NCI-H1694 treated with DMSO at 0.1 percent for 48 hours (cell line): ENCODE measurements around the gene PCDHA7.
"Not testable (repeated sequence)": the region's sequence is repeated elsewhere in the genome, so short reads cannot be mapped to it uniquely, and the experiment has no call there.

Experiments used
- DNase-seq: peaks from one replicate; lab custom pipeline; 2025; lab: John Stamatoyannopoulos, UW

The PCDHA7 gene

DNA sequence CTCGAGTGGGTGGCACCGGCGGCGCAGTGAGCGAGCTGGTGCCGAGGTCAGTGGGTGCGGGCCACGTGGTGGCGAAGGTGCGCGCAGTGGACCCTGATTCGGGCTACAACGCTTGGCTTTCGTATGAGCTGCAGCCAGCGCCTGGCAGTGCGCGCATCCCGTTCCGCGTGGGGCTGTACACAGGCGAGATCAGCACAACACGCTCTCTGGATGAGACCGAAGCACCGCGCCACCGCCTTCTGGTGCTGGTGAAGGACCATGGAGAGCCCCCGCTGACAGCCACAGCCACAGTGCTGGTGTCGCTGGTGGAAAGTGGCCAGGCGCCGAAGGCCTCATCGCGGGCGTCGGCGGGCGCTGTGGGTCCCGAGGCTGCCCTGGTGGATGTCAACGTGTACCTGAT is 10.6 kb upstream of the PCDHA7 start:
- DNase-seq: no peak

DNA sequence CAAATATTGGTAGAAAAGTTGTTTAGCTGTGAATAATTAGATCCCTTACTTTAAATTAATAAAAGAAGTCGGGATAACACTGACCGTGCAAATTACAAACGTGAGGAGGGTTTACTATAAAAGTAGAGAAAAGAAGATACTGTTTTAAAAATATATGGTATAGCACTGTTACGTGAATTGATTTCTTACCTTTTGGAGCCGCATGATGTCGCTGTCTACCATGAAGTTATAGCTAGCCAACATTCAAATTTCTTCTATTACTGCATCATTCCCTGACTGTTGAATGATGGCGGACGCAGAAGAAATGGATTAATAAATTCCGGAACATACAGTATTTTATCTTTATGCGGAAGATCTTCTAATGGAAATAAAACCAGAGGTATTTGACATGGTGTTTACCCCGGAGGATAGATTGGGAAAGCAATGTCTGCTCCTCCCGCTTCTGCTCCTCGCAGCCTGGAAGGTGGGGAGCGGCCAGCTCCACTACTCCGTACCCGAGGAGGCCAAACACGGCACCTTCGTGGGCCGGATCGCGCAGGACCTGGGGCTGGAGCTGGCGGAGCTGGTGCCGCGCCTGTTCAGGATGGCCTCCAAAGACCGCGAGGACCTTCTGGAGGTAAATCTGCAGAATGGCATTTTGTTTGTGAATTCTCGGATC is 6.2 kb upstream of the PCDHA7 start, which contains the start of gene PCDHA6:
Gene PCDHA6 (plus strand): TSS at position 257 of the 658 bp plus-strand sequence. CDS start 132 bp downstream, at position 389.
- no peak for DNase-seq

DNA sequence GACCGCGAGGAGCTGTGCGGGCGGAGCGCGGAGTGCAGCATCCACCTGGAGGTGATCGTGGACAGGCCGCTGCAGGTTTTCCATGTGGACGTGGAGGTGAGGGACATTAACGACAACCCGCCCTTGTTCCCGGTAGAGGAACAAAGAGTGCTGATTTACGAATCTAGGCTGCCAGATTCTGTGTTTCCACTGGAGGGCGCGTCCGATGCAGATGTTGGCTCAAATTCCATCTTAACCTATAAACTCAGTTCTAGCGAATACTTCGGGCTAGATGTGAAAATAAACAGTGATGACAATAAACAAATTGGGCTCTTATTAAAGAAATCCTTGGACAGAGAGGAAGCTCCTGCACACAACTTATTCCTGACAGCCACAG is 5.7 kb upstream of the PCDHA7 start:
- no peak for DNase-seq

DNA sequence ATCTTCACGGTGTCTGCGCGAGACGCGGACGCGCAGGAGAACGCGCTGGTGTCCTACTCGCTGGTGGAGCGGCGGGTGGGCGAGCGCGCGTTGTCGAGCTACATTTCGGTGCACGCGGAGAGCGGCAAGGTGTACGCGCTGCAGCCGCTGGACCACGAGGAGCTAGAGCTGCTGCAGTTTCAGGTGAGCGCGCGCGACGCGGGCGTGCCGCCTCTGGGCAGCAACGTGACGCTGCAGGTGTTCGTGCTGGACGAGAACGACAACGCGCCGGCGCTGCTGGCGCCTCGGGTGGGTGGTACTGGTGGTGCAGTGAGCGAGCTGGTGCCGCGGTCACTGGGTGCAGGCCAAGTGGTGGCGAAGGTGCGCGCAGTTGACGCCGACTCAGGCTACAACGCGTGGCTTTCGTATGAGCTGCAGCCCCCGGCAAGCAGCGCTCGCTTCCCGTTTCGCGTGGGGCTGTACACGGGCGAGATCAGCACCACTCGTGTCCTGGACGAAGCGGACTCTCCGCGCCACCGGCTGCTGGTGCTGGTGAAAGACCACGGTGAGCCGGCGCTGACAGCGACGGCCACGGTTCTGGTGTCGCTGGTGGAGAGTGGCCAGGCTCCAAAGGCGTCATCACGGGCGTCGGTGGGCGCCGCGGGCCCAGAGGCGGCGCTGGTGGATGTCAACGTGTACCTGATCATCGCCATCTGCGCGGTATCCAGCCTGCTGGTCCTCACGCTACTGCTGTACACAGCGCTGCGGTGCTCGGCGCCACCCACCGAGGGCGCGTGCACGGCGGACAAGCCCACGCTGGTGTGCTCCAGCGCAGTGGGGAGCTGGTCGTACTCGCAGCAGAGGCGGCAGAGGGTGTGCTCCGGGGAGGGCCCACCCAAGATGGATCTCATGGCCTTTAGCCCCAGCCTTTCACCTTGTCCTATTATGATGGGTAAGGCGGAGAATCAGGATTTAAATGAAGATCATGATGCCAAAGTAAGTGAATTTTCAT is 4.3 kb upstream of the PCDHA7 start:
- not testable (repeated sequence) for DNase-seq

DNA sequence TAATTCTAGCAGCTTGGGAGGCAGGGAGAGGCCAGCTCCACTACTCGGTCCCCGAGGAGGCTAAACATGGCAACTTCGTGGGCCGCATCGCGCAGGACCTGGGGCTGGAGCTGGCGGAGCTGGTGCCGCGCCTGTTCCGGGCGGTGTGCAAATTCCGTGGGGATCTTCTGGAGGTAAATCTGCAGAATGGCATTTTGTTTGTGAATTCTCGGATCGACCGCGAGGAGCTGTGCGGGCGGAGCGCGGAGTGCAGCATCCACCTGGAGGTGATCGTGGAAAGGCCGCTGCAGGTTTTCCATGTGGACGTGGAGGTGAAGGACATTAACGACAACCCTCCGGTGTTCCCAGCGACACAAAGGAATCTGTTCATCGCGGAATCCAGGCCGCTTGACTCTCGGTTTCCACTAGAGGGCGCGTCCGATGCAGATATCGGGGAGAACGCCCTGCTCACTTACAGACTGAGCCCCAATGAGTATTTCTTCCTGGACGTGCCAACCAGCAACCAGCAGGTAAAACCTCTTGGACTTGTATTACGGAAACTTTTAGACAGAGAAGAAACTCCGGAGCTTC is 455 bp downstream of the PCDHA7 start:
- not testable (repeated sequence) for DNase-seq

DNA sequence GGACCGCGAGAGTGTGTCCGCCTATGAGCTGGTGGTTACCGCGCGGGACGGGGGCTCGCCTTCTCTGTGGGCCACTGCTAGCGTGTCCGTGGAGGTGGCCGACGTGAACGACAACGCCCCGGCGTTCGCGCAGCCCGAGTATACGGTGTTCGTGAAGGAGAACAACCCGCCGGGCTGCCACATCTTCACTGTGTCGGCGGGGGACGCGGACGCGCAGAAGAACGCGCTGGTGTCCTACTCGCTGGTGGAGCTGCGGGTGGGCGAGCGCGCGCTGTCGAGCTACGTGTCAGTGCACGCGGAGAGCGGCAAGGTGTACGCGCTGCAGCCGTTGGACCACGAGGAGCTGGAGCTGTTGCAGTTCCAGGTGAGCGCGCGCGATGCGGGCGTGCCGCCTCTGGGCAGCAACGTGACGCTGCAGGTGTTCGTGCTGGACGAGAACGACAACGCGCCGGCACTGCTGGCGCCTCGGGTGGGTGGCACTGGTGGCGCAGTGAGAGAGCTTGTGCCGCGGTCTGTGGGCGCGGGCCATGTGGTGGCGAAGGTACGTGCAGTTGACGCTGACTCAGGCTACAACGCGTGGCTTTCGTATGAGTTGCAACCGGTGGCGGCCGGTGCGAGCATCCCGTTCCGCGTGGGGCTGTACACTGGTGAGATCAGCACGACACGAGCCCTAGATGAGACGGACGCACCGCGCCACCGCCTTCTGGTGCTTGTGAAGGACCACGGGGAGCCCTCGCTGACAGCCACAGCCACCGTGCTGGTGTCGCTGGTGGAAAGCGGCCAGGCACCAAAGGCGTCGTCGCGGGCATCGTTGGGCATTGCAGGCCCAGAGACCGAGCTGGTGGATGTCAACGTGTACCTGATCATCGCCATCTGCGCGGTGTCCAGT is 1.8 kb downstream of the PCDHA7 start:
- no peak for DNase-seq

DNA sequence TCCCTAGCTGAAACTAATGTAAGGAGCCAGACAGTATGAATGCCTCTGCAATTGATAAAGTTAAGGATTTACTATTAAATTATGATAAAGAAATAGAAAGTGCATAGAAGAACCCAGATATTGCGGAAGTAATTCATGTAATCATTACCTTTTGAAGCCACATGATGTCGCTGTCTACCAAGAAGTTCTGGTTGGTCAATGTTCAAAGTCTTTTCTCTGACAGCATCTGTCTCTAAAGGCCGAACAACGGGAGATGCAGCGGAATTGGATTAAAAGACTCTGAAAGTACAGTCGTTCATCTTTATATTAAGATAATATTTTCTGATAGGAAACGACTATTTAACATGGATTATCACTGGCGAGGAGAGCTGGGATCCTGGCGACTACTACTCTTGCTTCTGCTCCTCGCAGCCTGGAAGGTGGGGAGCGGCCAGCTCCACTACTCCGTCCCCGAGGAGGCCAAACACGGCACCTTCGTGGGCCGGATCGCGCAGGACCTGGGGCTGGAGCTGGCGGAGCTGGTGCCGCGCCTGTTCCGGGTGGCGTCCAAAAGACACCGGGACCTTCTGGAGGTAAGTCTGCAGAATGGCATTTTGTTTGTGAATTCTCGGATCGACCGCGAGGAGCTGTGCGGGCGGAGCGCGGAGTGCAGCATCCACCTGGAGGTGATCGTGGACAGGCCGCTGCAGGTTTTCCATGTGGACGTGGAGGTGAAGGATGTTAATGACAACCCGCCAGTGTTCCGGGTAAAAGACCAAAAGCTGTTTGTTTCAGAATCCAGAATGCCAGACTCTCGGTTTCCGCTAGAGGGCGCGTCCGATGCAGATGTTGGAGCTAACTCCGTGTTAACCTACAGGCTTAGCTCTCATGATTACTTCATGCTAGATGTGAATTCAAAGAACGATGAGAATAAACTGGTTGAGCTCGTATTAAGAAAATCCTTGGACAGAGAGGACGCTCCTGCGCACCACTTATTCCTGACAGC is 7.2 kb downstream of the PCDHA7 start, which contains the start of gene PCDHA8:
Gene PCDHA8 (plus strand): TSS at position 210 of the 985 bp plus-strand sequence. CDS start 135 bp downstream, at position 345.
- DNase-seq: peak; percentile 56

DNA sequence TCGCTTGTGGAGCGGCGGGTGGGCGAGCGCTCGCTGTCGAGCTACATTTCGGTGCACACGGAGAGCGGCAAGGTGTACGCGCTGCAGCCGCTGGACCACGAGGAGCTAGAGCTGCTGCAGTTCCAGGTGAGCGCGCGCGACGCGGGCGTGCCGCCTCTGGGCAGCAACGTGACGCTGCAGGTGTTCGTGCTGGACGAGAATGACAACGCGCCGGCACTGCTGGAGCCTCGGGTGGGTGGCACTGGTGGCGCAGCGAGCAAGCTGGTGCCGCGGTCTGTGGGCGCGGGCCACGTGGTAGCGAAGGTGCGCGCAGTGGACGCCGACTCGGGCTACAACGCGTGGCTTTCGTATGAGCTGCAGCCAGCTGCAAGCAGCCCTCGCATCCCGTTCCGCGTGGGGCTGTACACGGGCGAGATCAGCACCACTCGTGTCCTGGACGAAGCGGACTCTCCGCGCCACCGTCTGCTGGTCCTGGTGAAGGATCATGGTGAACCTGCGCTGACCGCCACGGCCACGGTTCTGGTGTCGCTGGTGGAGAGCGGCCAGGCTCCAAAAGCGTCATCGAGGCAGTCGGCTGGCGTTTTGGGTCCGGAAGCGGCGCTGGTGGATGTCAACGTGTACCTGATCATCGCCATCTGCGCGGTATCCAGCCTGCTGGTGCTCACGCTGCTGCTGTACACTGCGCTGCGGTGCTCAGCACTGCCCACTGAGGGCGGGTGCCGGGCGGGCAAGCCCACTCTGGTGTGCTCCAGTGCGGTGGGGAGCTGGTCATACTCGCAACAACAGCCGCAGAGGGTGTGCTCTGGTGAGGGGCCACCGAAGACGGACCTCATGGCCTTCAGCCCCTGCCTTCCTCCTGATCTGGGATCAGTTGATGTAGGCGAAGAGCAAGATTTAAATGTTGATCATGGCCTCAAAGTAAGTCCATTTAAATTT is 9.0 kb downstream of the PCDHA7 start:
- DNase-seq: no peak

DNA sequence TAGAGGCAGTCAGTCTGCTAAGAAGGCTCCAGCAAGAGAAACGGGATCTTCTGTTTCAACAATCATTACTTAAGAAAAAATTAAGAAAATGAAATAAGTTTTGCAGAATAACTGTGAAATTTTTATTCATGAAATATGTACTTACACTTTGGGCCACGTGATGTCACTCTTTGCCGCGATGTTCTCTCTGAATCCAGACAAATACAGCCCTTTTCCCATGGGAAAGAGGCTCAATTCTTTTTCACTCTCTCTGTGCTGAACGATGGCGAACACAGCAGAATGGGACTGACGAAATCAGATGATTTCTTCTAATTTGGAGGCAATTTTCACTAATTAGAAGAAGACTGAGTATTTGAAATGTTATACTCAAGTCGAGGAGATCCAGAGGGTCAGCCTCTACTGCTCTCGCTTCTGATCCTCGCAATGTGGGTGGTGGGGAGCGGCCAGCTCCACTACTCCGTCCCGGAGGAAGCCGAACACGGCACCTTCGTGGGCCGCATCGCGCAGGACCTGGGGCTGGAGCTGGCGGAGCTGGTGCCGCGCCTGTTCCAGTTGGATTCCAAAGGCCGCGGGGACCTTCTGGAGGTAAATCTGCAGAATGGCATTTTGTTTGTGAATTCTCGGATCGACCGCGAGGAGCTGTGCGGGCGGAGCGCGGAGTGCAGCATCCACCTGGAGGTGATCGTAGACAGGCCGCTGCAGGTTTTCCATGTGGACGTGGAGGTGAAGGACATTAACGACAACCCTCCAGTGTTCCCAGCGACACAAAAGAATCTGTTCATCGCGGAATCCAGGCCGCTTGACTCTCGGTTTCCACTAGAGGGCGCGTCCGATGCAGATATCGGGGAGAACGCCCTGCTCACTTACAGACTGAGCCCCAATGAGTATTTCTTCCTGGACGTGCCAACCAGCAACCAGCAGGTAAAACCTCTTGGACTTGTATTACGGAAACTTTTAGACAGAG is 14.4 kb downstream of the PCDHA7 start, which contains the start of gene PCDHA9:
Gene PCDHA9 (plus strand): TSS at position 244 of the 964 bp plus-strand sequence. CDS start 114 bp downstream, at position 358.
- not testable (repeated sequence) for DNase-seq

DNA sequence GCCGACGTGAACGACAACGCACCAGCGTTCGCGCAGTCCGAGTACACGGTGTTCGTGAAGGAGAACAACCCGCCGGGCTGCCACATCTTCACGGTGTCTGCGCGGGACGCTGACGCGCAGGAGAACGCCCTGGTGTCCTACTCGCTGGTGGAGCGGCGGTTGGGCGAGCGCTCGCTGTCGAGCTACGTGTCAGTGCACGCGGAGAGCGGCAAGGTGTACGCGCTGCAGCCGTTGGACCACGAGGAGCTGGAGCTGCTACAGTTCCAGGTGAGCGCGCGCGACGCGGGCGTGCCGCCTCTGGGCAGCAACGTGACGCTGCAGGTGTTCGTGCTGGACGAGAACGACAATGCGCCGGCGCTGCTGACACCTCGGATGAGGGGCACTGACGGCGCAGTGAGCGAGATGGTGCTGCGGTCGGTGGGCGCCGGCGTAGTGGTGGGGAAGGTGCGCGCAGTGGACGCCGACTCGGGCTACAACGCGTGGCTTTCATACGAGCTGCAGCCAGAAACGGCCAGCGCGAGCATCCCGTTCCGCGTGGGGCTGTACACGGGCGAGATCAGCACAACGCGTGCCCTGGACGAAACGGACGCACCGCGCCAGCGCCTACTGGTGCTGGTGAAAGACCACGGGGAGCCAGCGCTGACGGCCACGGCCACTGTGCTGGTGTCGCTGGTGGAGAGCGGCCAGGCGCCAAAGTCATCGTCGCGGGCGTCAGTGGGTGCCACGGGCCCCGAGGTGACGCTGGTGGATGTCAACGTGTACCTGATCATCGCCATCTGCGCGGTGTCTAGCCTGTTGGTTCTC is 16.0 kb downstream of the PCDHA7 start:
- DNase-seq: not testable (repeated sequence)

DNA sequence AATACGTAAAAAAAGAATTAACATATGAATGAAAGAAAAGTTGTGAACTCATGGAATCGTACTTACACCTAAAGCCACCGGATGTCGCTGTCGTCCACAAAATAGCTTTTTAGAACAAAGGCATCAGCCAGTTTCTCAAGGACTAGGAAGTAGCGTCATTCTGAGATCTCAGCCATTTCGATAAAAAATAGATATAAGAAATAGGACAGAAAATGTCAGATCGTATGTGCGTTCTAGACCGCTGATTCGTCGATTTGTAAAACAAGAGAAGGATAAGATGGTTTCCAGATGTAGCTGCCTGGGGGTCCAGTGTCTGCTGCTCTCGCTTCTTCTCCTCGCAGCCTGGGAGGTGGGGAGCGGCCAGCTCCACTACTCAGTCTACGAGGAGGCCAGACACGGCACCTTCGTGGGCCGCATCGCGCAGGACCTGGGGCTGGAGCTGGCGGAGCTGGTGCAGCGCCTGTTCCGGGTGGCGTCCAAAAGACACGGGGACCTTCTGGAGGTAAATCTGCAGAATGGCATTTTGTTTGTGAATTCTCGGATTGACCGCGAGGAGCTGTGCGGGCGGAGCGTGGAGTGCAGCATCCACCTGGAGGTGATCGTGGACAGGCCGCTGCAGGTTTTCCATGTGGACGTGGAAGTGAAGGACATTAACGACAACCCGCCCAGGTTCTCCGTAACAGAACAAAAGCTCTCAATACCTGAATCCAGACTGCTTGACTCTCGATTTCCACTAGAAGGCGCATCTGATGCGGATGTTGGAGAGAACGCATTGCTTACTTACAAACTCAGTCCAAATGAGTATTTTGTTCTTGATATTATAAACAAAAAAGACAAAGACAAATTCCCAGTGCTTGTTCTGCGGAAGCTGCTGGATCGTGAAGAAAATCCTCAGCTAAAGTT is 22.0 kb downstream of the PCDHA7 start, which contains the start of gene PCDHA10:
Gene PCDHA10 (plus strand): TSS at position 126 of the 903 bp plus-strand sequence. CDS start 152 bp downstream, at position 278.
- DNase-seq: no peak

DNA sequence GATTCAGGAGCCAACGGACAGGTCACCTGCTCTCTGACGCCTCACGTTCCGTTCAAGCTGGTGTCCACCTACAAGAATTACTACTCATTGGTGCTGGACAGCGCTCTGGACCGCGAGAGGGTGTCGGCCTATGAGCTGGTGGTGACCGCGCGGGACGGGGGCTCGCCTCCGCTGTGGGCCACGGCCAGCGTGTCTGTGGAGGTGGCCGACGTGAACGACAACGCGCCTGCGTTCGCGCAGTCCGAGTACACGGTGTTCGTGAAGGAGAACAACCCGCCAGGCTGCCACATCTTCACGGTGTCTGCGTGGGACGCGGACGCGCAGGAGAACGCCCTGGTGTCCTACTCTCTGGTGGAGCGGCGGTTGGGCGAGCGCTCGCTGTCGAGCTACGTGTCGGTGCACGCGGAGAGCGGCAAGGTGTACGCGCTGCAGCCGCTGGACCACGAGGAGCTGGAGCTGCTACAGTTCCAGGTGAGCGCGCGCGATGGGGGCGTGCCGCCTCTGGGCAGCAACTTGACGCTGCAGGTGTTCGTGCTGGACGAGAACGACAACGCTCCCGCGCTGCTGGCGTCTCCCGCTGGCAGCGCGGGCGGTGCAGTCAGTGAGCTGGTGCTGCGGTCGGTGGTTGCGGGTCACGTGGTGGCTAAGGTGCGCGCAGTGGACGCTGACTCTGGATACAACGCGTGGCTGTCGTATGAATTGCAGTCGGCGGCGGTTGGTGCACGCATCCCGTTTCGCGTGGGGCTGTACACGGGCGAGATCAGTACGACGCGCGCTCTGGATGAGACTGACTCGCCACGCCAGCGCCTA is 23.3 kb downstream of the PCDHA7 start:
- no peak for DNase-seq

DNA sequence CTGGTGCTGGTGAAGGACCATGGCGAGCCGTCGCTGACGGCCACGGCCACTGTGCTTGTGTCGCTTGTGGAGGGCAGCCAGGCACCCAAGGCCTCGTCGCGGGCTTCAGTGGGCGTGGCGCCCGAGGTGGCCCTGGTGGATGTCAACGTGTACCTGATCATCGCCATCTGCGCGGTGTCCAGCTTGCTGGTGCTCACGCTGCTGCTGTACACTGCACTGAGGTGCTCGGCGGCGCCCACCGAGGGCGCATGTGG is 23.8 kb downstream of the PCDHA7 start:
- no peak for DNase-seq

DNA sequence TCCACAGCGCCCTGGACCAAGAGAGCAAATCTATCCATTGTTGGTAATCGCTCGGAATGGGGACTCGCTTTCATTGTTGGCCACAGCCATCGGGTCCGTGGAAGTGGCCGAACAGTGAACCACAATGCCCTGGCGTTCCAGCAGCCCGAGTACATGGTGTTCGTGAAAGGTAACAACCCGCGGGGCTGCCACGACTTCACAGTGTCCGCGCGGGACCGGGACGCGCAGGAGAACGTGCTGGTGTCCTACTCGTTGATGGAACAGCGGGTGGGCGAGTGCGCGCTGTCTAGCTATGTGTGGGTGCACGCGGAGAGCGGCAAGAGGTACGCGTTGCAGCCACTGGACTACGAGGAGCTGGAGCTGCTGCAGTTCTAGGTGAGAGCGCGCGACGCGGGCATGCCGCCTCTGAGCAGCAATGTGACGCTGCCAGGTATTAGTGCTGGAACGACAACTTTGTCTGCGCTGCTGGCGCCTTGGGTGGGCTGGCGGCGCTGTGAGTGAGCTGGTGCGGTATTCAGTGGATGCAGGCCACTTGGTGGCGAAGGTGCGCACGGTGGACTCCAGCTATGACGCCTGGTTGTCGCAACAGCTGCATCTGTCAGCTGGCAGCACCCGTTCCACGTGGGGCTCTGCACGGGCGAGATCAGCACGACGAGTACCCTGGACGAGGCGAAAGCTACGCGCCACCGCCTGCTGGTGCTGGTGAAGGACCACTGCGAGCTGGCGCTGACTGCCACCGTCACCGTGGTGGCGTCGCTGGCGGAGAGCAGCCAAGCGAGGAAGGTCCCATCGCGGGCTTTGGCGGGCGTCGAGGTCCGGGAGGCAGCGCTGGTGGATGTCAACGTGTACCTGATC is 28.6 kb downstream of the PCDHA7 start:
- DNase-seq: no peak
